B cell (primary cell): ENCODE measurements around the gene PACRG.

Experiments
- EZH2 ChIP-seq: IDR thresholded peaks from 2 replicates; pipeline ENCODE4 v1.6.1; 2012; ENCODE audit warnings: borderline replicate concordance, low read depth, mild to moderate bottlenecking, moderate library complexity, low read length; ENCODE audit not compliant: insufficient read depth, poor library complexity, severe bottlenecking
- TF ChIP-seq, protein P1 (sequence below): fragments of 200-600 bp; IDR thresholded peaks from one replicate; pipeline ENCODE4 v1.8.0; 2022; ENCODE audit warnings: antibody characterized with exemption, mild to moderate bottlenecking

DNA sequence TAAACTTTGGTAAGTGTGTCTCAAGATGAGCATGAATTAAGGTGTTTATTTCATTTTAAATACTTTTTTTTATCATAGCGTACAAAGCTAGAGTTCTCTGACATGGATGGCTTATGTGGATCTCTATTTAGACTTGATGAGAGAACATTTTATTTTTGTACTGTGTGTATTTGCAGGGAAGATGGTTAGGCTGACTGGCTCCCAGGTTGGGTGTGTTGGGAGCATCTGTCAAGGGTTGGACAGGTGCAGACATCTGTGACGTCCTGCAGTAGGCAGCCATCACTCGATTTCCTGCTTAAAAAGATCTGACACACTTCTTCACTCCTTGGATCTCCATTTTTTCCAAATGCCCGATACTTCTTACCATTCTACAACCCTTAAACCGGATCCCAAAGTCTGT lies 464.8 kb downstream of the PACRG start:
- TF ChIP-seq, protein P1, sequence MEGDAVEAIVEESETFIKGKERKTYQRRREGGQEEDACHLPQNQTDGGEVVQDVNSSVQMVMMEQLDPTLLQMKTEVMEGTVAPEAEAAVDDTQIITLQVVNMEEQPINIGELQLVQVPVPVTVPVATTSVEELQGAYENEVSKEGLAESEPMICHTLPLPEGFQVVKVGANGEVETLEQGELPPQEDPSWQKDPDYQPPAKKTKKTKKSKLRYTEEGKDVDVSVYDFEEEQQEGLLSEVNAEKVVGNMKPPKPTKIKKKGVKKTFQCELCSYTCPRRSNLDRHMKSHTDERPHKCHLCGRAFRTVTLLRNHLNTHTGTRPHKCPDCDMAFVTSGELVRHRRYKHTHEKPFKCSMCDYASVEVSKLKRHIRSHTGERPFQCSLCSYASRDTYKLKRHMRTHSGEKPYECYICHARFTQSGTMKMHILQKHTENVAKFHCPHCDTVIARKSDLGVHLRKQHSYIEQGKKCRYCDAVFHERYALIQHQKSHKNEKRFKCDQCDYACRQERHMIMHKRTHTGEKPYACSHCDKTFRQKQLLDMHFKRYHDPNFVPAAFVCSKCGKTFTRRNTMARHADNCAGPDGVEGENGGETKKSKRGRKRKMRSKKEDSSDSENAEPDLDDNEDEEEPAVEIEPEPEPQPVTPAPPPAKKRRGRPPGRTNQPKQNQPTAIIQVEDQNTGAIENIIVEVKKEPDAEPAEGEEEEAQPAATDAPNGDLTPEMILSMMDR = no peak
- no peak for TF ChIP-seq EZH2
